HG03175 (cell line): Measurements from ENCODE around the gene TMPRSS5.
"Not testable (repeated sequence)": the region's sequence is repeated elsewhere in the genome, so short reads cannot be mapped to it uniquely, and the experiment has no call there.

Experiments
- ATAC-seq: cut with Tn5 transposase; IDR thresholded peaks from one replicate; pipeline ENCODE4 v1.9.1; 2021; ENCODE audit warnings: mild to moderate bottlenecking, moderate library complexity; ENCODE audit not compliant: unreplicated experiment

TMPRSS5 gene

GRCh38 chr11:113697756-113698407 lies 8.2 kb downstream of the TMPRSS5 start:
- no peak for ATAC-seq

- ATAC-seq: no peak
Observed at GRCh38 chr11:113697111-113697510, 9.0 kb downstream of the TMPRSS5 start.

DNA sequence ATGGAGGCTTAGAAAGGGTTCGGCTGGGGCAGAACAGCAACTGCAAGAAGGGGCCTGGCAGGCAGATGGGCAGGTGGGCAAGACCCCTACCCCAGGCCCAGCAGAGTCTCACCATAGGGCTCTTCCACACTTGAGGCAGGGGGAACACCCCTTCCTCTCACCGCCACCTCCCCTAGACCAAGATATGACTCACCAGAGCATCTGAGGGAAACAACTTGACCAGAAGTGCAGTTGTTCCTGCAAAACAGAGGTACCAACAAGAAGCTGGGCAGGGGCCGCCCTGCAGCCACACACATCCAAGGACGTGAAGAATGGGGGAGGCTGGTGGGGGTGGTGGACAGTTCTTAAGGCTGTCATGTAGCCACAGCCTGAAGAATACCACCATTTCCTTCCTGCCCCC lies 10.9 kb downstream of the TMPRSS5 start:
- ATAC-seq: no peak

- no peak for ATAC-seq
Observed at GRCh38 chr11:113694390-113694789, 11.7 kb downstream of the TMPRSS5 start.

- no peak for ATAC-seq
Observed at GRCh38 chr11:113693030-113693429, 13.1 kb downstream of the TMPRSS5 start.

GRCh38 chr11:113690619-113691569 lies 15.2 kb downstream of the TMPRSS5 start:
- no peak for ATAC-seq

GRCh38 chr11:113689768-113690618 lies 16.1 kb downstream of the TMPRSS5 start:
- ATAC-seq: no peak

DNA sequence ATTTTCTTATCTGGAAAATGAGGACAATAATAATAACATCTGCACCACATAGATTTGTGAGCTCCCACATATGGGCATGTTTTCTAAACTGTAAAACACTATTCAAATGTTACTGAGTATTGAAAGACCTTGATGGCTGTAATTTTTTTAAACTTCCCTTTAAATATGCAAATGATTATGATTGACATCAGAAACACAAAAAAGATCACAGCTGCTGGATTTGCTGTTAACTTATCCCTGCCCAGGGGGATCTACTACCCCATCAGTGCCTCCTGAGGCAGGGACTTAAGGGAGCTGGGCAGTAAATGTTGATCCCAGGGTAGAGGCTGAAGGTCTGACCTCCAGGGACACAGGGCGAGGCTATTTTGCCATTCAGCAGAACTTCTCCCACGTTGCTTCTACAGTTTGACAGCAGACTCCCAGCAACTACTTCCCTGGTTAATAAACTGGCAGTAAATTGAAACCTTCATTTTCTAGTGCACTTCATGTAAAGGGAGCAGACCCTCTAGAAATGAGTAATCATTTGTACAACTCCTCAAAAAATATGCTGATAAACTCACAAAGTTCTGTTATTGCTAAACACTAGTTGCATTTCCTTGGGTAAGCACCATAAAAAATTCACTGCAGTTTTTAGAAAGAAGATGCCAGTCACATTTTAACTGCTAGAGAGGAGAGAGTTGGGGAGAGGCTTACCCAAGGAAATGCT lies 20.3 kb downstream of the TMPRSS5 start:
- peak; percentile 55 for ATAC-seq

DNA sequence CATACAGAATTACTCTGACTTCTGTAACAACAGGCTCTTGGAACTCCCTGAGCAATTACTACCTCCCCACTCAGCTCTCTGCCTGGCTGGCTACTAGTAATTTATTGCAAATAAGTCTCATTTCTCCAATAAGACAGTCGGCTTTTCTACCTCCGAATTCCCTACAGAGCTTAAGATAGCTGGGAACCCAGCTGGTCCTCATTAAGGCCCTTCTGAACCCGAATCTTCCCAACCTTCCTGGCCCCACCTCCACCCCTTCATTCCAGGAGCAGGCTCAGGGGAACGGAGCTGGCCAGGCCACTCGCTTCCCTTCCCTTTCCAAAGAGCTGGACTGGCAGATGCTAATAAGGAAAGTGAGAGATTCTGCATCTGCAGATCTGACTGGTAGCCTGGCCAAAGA lies 21.6 kb downstream of the TMPRSS5 start:
- ATAC-seq: no peak

GRCh38 chr11:113683481-113684046 lies 22.5 kb downstream of the TMPRSS5 start:
- no peak for ATAC-seq

- no peak for ATAC-seq
Observed at GRCh38 chr11:113681711-113682413, 24.2 kb downstream of the TMPRSS5 start.

DNA sequence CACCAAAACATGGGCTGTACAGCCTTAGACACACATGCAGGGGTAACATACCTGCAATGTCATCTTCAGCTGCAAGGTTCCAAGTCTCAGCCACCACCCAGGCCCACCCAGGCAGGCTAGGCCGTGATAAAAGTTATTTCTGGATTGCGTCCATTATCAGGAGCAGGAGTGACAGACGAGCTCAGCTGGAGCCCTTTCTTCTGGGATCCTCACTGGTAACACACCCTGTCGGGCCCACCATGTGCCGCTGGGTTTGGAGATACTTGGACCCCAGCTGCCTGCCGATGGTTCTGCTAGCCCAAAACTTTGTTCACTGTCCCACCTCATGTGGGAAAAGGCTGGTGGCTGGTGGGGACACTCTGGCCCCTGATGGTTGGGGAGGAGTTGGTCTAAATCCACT lies 24.8 kb downstream of the TMPRSS5 start:
- ATAC-seq: no peak

DNA sequence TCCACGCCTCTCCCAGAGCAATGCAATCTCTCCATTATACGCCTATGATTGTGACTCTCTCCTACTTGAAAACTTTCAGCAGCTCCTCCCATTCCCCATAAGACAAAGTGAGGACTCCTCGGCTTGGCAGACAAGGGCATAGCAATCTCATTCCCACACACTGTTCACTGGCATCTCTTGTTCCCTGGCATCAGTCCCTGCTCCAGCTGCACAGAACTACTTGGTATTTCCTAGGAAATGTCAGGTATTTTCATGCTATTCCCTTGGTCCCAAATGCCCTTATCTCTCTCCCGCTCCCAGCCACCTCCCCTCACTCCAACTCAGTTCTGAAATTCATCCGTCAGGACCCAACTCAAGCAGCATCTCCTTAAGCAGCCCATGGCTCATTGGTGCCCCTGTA lies 28.4 kb downstream of the TMPRSS5 start:
- ATAC-seq: no peak

DNA sequence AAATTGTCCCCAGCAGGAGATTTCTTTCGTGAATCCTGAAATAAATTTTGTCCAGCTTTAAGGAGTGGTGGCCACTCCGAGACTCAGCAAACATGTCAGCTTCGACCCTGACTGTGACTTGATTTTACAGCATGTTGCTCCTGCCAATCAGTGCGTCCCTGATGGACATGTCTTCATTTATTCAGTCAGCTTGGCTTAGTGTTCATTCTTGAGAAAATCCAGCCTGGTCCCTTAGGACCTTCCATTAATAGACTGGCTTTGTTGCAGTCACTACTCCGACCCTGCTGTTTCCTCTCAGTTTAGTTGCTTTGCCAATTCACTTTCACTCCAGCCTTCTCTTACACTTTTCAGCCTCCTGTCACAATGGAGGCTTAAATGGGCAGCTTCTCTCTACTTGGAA lies 30.5 kb downstream of the TMPRSS5 start:
- ATAC-seq: no peak

GRCh38 chr11:113675003-113675561 lies 31.0 kb downstream of the TMPRSS5 start:
- peak; percentile 92 for ATAC-seq

DNA sequence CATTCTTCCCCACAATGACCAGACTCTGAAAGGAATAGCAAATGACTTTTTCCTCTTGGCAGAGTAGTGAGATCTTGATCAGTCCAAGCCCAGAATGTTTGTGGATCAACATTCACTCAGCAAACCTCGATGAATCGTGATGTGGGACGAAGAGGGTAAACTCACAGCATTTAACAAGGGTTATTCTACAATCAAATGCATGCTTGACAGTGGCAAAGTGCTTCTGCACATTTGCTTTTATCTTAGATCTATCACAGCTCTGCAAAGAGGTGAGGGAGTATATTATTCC lies 31.8 kb downstream of the TMPRSS5 start:
- no peak for ATAC-seq

DNA sequence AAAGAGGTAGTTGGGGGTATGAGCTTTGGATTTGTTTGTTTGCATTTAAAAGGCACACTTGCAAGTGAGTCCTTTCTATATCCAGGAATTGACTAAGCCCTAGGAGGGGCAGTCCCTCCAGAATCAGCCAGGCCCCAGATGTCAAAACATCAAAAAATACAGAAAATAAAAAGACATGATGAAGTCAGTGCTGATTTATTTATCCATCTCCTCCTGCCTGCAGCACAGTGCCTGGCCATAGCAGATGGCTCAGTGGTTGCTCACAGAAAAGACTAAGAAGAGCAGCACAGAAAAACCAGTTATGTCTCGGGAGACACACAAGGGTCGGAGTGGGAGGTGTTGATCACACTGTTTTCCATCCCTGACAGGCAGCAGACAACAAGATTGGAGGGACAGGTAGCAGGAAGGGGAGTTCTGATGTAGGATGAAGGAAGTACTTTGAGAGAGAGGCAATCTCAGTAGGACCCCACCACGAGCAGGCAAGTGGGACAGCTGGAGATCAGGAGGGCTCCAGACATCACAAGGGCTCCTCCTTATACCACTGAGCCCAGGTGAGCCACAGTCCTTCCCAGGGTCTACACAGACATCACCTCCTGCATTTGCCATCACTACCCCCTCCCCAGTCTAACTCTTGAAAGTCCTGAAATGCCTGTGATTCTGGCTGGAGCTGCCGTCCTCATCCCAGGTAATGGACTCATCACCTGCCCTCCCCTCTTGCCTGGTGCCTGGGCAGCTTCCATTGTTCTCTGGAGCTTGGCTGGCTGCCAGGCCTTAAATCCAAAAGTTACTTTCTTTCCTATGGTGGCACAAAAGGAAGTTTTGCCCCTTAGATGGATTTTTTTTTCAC lies 32.3 kb downstream of the TMPRSS5 start:
- ATAC-seq: no peak

DNA sequence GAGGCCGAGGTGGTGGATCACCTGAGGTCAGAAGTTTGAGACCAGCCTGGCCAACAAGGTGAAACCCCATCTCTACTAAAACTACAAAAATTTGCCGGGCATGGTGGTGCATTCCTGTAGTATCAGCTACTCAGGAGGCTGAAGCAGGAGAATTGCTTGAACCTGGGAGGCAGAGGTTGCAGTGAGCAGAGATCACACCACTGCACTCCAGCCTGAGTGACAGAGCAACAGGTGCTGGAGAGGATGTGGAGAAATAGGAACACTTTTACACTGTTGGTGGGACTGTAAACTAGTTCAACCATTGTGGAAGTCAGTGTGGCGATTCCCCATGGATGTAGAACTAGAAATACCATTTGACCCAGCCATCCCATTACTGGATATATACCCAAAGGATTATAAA lies 34.2 kb downstream of the TMPRSS5 start:
- not testable (repeated sequence) for ATAC-seq

DNA sequence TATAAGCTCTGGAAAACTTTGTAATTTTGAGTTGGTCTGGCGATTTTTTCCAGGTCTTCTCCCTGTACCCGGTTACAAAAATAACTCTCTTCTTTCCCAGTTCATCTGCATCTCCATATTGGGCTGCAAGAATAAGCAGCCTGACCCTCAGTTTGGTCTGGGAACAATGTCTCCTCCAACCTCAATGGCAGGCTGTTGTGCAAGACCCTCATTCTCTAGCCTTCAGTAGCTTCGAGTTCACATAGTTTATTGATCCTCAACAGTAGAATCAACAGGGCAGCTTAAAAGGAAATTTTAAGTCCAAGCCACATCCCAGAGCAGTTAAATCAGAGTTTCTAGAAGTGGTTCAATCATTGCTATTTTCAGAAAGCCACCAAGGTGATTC lies 35.3 kb downstream of the TMPRSS5 start:
- ATAC-seq: no peak
